Measurements from ENCODE around the gene ULK4.

Gene ULK4

DNA sequence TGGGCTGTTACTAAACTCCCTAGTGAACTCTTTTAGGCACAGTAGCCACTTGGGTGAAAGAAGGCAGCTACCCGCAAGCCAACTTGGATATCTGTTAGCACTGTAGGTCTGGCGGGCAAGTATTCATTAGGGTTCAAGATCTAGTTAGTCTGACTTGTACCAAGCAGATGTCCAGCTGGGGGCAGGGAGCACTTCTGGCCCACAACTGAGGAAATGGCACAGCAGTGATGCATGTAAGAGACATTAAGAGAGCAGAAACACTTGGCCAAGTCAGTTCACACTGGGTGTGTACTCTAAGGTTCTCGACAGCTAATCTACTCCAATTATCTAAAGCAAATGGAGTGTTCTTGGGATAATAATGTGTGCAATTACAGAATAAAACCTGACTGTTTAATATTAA lies 630.9 kb downstream of the ULK4 start:
- no peak for DNase-seq

DNA sequence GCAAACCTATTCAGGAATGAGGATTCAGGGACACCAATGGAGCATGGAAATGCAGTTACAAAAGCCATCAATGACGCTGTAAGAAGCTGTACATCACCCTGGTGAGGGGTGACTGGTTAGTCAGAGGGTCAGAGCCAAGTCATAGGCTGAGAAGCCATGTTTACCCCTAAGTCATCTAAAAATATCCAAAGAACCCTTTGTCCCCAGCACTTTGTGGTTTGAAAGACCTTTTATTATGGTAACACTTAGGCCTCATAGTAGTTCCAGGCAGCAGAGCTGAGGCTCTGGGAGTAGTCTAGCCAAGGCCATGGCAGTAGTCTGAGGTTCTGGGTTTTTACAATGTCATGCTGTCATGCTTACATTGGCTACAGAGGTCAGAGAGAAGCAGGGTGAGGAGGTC lies 631.4 kb downstream of the ULK4 start:
- no peak for DNase-seq

DNA sequence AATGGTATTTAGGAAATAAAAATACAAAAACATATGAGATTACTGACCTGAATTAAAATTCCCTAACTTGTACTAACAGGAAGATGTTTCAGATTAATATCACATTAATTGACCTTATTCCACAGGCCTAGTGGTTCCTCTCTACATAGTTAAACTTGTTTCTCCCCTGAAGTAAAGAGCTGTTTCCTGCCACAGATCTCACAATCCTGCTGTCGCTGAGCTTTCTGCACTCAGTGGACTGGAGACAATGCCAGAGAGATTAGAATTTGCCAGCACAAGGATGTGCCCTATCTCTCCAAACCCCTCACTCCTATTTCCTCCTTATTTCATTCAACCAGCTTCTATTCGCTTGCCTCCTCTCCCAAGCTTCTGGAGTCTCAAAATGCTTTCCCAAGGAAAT lies 632.0 kb downstream of the ULK4 start:
- no peak for DNase-seq

DNA sequence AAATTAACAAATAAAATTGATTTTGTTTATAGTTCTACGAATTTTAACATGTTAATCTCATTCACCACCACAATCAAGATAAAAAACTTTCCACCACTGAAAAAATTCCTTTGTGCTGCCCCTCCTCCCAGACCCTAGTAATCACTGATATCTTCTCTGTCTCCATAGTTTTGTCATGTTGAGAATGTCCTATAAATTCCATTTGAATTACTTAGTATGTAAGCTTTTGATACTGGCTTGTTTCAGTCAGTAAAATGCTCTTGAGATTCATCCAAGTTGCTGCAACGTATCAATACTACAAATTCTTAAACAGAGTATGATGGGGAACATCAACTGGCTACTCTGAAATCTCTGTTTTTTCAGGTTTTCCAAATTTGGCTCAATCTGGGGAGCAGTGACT lies 633.0 kb downstream of the ULK4 start:
- no peak for DNase-seq

DNA sequence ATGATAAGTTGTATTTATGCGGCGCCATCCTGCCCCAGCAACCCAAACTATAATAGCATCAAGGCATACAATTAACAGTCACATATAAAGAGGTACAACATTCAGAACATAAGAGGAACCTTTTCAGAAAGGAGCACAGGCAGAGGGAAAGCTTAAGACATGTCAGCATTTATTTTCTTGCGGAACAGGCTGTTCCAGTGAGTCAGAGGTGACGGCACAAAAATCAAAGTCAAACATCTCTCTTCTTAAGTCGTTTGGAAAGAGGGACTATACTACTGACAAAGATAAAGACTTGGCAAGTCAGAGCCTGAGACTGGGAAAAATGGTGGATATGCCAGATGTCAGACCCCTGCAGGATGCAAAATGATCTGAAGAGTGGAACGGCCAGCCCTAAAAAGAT lies 634.2 kb downstream of the ULK4 start:
- no peak for DNase-seq

DNA sequence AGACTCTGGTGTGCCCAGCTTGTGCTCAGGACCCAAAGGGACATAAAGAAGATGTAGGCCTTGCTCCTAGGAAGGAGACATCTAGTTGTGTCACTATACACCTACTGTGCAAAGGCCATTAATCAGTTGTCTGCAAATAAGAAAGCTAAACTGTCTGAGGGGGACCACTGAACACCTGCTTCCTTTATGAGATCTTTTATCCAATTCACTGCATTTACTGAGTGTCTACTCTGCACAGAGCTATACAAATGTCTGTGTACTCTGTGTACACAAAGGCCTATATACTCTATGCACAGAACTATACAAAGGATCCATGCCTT lies 637.8 kb downstream of the ULK4 start:
- DNase-seq, result no peak

DNA sequence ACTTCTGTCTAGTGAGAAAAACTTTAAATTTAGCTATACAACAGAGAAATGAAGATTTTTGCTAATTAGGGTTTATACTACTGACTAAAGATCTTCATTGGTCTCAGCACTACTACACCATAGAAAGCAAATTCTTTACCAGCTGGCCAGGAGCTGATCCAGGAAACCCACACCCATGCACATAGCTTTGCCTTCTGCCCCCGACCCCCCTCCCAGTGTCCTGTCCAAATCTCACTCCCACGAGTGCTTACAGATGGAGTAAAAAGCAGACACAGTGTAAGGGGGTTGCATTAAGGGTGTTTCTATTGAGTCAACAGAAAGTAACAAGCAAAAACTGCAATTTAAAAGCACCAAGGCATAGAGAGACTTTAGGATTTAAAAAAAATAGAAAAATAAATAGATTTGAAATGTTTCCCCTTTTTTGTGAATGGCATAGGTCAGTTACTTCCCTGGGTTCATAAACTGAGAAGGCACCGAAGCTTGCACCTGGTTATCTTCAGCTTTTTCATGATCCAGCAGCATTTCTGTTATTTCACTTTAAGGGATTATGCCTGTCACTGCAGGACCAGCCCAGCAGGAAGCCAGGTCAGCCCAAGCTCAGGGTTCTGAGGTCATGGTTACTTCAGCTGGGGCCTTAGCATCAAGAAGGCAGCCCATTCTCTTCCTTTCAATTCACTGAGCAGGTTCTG lies 638.3 kb downstream of the ULK4 start:
- no peak for DNase-seq

DNA sequence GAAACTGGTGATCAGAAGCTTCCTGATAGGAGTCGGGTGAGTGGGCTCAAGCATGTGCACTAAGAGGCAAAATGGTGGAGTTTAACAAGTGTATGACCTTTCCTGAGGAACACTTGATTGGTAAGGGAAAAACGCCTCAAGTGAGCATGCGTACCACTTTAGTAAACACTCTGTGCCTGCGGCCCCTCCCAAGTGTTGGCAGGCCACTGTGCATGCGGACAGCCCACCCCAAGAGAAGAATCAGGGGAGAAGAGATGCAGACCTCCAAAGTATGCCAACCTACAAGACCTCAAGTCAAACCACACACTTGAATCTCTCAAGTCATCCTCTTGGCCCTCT lies 640.3 kb downstream of the ULK4 start:
- DNase-seq, result no peak

DNA sequence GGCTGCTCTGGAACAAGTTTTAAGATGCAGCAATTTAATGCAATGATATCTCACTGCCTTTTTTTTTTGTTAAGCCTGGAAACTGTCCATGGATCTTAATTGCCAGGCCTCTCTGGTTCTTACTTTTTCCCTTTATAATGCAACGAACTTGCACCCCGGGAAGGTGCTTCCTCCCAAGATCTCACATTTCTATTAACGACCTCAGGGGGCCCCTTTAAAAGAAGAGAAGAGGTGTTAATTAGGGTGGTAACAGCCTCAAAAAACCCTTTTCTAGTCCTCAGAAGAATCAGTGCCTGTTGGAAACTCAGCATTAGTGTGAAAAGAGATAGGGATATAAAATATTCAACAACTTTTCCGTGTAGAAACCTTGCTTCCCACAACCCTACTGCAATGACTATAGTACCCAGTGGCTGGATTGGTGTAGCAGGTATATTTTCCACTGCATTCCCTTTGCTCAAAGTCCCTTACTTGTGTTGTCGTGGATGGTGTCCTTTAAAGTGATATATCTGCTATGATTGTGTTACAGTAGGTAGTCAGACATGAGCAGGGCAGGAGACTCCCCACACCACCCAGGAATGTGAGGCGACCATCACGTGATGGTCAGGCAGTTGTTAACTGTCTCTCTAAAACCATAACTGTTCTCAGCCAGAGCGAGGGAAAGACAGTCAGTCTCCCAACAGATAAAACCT lies 640.8 kb downstream of the ULK4 start:
- DNase-seq, result no peak

DNA sequence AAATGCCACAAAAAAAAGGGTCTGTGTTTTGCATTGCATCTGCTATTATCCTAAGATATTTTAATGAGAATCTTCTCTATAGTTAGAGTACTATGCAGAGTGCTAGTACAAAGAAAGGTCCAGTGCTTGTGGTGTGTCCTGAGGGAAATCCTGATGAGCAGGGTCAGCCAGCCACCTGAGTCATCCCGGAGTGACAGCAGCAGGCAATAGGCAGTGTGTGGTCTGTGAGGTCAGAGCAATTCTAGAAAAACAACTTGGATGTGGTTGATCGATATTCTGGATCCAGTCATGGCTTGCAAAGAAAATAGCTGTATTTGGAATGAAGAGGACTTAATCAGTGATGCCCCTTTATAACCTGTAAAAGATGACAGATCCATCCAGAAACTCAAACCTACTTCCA lies 643.4 kb downstream of the ULK4 start:
- DNase-seq, result no peak

DNA sequence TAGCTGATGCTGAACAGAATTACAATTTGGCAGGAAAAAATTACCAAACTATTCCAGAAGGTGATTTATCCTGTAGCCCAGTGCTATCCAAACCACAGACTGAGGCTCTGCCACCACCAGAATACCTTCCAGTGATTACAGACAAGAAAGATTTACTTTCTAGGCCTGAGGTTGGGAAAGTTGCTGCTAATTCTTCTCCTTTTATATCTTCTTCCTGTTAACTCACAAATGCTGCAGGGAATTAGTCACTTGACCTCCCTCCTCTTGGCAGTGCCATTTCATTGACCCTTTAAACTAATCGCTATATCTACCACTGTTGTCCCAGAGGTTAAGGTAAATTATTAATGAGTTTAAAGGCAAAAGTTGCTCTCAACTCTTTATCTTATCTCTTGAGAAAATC lies 644.2 kb downstream of the ULK4 start:
- DNase-seq, result no peak

DNA sequence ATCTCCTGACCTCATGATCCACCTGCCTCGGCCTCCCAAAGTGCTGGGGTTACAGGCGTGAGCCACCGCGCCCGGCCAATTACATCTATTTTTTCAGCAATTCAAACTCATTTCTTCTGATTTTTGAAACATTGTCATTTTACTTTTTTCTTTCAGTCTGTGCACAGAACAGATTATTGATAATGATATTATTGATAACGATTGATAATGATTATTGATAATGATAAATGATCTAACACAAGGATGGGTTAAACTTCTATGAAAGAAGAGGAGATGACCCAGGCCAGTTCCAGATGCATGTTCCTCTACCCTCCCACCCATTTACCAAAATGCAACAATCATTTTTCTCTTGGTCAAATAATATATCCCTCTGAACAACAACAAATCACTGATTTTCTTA lies 644.6 kb downstream of the ULK4 start:
- no peak for DNase-seq

DNA sequence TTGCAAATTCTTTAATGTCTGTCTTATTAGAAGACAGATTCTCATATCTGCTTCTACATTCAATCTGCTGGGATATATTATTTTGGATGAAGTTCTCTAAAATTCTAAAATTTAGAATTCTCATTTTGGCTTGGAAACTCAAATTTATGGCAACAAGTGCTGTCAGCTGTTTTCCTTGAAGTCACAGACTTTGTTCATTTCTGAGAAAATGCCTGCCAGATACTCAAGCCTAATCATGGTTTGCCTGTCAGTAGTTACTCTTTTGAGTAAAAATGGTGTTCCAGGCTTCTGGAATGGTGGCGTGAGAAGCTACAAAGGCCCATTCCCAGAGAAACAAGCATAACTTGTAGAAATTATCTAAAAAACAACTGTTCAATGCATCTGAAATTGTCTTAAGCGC lies 646.8 kb downstream of the ULK4 start:
- DNase-seq, result no peak

DNA sequence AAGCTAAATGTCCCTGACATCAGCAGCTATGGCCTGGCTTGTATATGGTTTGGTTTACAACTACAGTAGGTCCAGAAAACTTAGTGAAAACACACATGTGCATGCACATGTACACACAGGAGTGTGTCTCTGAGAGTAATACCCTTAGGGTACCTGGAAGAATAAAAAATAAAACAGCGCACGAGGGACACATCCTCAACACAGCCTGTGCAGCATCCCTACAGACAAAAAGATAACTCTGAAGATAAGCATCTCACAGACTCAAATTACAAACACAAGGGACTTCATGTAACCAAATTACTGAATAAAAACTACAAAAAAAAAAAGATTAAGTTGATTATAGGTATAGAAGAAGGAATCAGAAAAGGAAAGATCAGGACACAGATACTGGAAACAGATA lies 653.8 kb downstream of the ULK4 start:
- no peak for DNase-seq

DNA sequence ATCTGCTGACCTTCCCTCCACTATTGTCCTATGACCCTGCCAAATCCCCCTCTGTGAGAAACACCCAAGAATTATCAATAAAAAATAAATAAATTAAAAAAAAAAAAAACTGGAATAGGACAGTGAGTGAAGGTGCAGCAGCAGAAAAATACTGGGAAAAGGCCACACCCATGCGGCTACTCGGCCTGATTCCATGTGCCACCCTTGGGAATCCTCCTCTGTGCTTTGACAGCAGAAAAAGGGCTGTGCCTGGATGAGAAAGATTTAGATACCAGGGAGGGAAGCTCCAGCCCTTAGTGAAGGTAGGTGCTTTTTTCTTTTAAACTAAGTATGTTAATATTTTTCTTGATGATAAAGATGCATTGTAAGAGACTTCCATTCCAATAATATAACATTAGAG lies 654.8 kb downstream of the ULK4 start:
- DNase-seq, result no peak

DNA sequence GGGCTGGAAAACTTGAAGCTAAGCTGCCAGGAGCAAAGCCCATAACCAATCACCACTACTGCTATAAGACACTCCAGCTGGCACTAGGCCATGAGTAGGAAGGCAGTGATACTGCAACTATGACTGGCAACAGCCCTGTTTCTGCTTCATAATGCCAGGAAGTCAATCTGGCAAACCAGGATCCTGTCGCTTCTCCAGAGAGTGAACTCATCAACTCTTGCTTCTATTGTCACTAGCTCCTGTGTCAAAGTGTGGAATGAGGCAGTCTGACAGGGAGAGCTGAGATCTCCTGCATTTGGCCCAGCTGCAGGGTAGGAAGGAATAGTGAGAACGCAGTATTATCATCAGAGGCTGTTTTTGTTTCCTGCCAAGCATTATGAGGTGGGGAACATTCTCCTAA lies 657.3 kb downstream of the ULK4 start:
- DNase-seq, result no peak

DNA sequence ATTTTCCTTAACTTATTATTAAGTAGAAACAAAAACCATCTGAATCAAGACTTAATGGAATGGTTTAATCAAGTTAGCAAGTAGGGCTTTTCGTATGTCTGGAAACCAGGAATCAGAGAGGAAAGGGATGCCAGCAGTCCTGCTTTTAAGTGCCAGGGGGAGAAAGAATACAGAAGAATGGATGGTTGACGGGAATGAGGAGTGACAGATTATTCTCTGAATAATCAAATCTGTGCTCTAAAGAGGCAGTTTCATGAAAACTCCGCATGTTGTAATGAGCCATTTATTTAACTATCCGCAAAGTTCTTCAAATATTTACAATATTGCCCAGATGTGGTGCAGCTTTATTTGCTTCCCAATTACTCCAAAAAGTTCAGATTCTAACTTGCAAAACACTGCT lies 659.6 kb downstream of the ULK4 start:
- no peak for DNase-seq

DNA sequence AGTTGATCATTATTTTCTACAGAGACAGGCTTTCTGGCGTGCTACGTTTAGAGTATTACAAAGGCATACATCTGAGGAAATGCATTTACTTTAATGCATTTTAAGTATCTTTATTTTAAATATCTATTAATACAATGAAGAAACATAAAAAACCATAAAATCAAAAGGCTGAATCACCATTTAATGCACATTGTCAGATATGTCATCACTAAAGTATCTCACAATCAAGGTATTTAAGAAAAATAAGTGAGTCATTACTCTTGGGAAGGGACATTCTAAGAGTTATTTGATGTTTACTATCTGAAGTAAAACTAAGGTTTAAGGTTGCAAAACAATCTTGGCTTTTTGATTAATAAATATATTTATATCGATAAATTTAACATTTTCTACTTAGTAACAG lies 660.4 kb downstream of the ULK4 start:
- DNase-seq, result no peak

DNA sequence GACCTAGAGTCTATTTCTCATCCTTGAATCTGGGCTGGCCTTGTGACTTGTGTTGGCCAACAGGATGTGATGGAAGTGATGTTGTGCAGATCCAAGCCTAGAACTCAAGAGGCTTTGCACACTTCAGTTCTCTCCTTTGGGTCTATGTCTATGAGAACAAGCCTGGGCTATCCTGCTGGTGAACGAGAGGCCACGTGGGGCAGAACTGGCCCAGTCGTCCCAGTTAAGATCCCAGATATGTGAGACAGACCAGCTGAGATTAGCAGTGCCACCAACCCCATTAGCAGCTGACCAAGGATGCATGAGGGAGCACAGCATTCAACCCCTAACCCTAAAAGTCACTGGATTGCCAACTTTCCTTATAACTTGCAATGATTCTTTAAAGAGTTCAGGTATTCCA lies 662.9 kb downstream of the ULK4 start:
- no peak for DNase-seq

DNA sequence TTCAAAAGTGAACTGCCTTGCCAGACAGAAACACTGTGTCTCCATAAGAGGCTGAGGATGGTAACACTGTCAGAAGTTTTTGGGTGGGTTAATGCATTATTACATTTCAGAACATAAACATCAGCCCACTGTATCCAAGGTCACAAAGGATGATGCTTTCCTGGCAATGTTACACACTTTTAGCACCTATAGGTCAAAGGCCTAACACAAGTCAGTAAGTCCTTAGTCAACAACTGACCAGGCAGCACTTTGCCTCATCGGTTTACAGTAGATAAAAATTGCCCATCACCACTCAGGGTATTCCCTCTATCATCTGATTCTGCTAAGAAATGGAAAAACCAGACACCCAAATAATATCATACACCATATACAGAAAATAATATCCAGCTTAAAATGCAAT lies 664.2 kb downstream of the ULK4 start:
- DNase-seq, result no peak

DNA sequence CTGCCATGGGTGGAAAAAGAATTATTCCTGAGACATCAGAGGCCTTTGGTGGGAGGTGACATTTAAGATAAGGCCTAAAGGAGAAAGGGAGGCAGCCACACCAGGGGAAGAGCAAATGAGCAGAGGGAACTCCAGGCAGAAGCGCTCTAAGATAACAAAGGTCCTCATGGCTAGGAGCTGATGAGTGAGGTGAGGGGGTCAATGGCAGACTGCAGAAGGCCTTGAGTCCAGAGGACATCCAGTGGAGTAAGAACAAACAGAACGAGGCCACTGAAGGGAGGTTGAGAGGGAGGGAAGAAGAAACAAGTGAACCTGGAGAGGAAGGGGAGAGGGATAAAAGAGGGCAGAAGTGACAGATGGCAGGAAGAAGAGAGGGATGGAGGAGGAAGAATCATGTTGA lies 665.3 kb downstream of the ULK4 start:
- no peak for DNase-seq

DNA sequence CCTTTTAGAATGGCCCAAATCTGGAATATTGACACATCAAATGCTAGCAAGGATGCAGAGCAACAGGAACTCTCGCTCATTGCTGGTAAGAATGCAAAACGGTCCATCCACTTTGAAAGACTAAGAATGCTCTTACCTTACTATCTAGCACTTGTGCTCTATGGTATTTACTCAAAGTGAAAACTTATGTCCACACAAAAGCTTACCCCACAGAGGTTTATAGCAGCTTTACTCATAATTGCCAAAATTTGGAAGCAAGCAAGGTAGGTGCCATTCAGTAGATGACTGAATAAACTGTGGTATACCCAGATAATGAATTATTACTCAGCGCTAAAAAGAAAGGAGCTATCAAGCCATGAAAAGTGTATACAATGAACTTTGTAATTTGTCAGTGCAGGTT lies 666.2 kb downstream of the ULK4 start:
- DNase-seq, result no peak

DNA sequence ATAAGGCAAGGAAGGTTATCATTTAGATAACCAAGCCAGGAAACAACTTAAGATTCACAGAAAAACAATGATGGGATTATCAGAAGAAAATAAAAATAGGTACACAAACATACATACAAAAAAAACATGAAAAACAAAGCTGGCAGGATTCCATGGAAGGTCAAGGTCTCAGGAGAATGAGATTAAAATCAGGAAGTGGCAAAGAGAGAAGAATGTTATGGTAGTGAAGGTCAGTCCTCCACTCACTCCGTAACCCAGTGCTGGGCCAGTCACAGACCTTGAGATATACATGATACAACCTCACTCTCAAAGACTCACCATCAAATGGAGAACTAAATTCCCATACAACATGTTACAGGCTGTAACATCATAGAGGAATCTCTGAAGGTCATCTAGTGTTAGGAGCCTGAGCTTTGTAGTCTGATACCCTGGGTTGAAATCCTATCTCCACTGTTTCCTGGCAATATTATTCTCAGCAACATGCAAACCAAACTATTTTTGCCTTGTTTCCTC lies 668.7 kb downstream of the ULK4 start:
- DNase-seq, result no peak

DNA sequence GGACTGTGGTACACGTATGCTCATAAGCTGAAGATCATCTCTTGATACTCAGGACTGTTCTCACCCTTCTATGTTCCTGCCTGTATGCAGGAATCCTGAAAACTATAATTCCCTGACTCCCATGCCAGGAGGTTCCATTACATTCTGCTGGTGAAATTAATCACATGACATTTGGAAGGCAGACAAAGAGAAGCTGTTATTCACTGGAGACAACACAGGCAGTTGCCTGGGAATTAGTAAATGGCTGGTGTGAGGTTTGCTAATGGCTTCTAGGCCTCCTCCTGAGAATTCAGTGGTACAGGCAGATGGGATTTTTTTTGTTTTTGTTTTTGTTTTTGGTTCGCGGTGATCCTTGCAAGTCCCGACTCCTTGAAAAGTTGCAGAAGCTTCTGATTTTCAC lies 671.2 kb downstream of the ULK4 start:
- no peak for DNase-seq

DNA sequence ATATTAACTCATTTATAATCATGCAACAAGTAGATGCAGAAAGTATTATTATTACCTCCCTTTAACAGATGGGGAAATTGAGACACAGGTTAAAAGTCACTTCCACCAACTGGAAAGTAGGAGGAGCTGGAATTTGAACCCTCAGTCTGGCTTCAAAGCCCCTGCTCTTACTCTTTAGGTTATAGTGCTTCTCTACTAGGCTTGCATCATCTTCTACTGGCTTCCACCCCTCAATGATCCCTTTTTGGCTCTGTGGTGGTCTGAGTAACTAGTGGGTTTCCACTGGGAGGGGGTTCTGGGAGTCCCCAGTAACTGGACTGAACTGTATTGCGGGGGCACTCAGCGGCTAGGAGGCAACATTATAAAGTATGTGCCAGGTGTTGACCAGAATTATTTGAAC lies 671.6 kb downstream of the ULK4 start:
- no peak for DNase-seq

Data from CD4-positive, alpha-beta T cell treated with Interferon gamma for 1 hour (primary cell).